Ectodermal cell (in vitro differentiated cells): ENCODE measurements around the gene KLF16.

ENCODE experiments used
- H3K27ac ChIP-seq: 2 replicates; pipeline ENCODE4 v1.7.0; 2013; ENCODE audit warnings: mild to moderate bottlenecking, low read depth, low read length; ENCODE audit not compliant: insufficient read depth, poor library complexity, severe bottlenecking
- H3K27me3 ChIP-seq: 2 replicates; pipeline ENCODE4 v1.7.0; 2013; ENCODE audit warnings: mild to moderate bottlenecking, low read length; ENCODE audit not compliant: insufficient read depth, control insufficient read depth, poor library complexity, severe bottlenecking
- H3K36me3 ChIP-seq: one replicate; pipeline ENCODE4 v1.7.0; 2013; ENCODE audit warnings: low read length; ENCODE audit not compliant: control insufficient read depth, insufficient read depth
- H3K4me1 ChIP-seq: one replicate; pipeline ENCODE4 v1.7.0; 2013; ENCODE audit warnings: low read length; ENCODE audit not compliant: control insufficient read depth, insufficient read depth
- H3K4me3 ChIP-seq: 2 replicates; pipeline ENCODE4 v1.7.0; 2013; ENCODE audit warnings: low read depth, low read length, control low read depth; ENCODE audit not compliant: insufficient read depth
- H3K9me3 ChIP-seq: 2 replicates; pipeline ENCODE4 v1.7.0; 2013; ENCODE audit warnings: mild to moderate bottlenecking, low read length, moderate library complexity; ENCODE audit not compliant: control insufficient read depth
- whole genome bisulfite sequencing, 2 experiments: methylation state at CpG; one replicate each; pipeline ENCODE4 v1.1.7; 2013; ENCODE audit warnings: missing lambda C conversion rate in 2 of 2; 5-methylcytosine and 5-hydroxymethylcytosine counted together

KLF16 gene

DNA sequence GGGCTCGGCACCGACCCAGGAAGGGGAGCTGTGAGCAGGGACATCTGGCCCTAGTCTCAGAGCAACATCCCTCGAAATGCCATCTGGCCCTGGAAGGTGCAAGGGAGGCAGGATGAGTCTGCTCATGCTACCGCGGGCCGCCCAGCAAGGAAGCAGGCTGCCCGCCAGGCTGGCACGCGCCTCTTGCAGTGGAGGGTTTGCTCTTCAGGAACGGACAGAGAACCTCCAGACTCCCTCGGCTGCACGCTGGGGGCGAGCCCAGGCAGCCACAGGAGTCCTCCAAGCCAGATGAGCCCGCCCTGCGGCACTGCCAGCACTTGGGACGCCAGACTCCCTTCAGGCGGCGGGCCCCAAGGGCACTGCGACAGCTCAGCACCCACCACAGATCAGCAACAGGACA, 41.2 kb downstream of the KLF16 start:
- Histone ChIP-seq H3K4me1 (peaks cover 11% of the 10 kb centered on the region), H3K27ac (no peak overlapping the region), H3K36me3 (peaks cover 19% of the 10 kb centered on the region), H3K27me3 (no peaks in the 10 kb centered on the region), H3K4me3 (no peak overlapping the region), H3K9me3 (no peaks in the 10 kb centered on the region)
- WGBS, 2 experiments = 93 to 96% methylated on average over 19 of the region's 19 CpGs

DNA sequence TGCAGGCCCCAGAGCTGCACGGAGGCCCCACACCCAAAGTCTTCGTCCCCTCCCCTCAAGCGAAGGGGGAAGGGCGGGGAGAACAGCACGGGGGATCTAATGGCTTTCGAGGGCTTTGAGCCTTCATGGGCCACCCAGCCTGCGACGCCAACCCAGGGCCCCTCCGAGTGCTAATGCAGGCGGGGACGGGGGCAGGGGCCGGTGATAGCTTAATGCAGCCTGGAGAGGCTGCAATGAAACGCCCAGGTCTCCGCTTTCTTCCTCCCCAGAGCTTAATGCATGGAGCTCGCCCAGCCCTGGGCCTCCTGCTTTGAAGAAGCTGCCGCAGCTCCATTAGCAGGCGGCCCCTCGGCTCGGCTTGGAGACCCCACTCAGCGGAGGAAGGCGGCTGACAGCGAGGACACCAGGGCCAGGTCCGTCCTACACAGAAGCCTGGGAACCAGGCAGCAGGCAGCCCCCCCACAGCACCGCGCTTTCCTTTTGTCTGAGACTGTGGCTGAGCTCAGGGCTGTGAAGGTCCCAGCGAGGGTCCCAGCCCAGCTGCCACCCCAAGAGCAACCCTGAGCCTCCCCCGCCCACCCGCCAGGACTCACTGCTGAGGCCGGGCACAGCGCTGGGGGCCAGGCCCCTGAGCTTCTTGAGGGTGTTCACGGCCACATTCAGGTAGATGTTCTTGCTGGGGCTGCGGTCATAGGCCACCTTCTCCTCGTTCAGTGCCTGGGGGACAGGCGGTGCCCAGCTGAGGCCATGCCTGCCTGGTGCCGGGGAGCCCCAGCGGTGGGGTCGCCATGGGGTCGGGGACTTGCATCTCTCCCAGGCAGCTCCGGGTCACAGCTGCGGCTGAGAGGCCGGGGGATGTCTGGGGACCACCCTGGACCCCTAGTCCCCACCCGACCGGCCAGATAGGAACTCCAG, 43.8 kb downstream of the KLF16 start:
- Histone ChIP-seq H3K36me3 (peaks cover 24% of the 10 kb centered on the region), H3K27ac (no peak overlapping the region), H3K4me1 (peaks cover 4% of the 10 kb centered on the region), H3K9me3 (no peaks in the 10 kb centered on the region), H3K4me3 (no peak overlapping the region), H3K27me3 (no peaks in the 10 kb centered on the region)
- whole genome bisulfite sequencing, 2 experiments = 90 to 91% methylated on average over 43 of the region's 43 CpGs

DNA sequence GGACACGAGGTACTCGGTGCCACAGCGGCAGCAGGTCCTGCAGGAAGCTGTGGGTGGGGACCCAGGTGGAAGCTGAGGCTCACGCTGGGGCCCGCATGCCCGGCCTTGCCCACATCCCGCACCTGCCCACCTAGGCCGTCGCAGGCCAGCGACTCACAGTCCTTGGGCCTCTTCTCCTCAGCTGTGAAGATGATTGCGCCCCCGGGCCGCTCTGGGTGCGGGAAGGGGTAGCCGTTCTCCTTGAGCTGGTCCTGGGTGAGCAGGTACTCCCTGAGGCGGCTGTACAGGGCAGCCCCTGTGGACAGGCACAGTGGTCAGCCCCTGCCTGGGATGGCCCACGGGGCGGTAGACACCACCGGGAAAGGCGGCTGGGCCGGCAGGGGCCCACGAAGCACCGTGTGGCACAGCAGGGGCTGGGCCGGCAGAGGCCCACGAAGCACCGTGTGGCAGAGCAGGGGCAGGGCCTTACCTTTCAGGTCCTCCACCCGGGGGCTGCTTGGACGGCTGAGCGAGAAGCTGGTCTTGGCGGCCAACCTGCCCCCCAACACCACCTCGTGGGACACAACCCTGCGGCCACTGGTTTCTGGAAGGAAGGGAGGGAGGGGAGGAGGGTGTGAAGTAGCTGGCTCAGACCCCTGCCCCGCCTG, 44.7 kb downstream of the KLF16 start:
- 95% methylated on average over 31 to 33 of the region's 33 CpGs for WGBS, 2 experiments
- H3K36me3 ChIP-seq = peaks cover 24% of the 10 kb centered on the region
- no peak overlapping the region for H3K4me3 ChIP-seq
- peaks cover 4% of the 10 kb centered on the region for H3K4me1 ChIP-seq
- H3K27ac ChIP-seq = no peak overlapping the region
- no peaks in the 10 kb centered on the region for H3K9me3 ChIP-seq
- H3K27me3 ChIP-seq = no peaks in the 10 kb centered on the region

DNA sequence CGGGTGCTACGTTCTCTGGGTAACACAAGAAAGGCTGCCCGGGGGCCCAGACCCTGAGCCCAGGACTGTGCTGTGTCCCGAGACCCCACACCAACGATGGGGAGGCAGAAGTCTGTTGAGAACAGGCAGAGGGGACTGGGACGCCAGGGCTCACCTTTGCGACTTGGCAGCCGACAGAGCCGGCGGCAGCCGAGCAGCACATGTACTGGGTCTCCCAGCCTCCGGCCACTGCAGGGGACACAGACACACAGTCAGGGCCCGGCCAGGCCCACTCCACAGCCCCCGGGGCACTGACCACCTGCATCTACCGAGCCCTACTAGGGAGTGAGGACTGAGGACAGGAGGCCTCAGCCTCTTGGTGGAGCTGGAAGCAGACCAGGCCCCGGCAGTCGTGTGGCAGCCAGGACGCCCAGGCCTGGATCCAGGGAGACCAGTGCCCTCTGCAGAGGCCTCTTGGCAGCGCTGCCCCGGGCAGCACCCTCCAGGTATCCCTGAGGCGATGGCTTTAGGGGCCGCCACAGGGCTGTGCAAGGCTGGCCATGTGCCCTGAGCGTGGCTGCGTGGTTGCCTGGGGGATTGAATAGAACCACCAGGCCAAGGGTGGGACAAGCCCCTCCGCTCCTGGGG, 45.7 kb downstream of the KLF16 start:
- Histone ChIP-seq H3K36me3 (peaks cover 24% of the 10 kb centered on the region), H3K9me3 (no peaks in the 10 kb centered on the region), H3K4me3 (no peak overlapping the region), H3K27me3 (no peaks in the 10 kb centered on the region), H3K27ac (no peak overlapping the region), H3K4me1 (peaks cover 4% of the 10 kb centered on the region)
- WGBS, 2 experiments = 95 to 96% methylated on average over 25 of the region's 25 CpGs

DNA sequence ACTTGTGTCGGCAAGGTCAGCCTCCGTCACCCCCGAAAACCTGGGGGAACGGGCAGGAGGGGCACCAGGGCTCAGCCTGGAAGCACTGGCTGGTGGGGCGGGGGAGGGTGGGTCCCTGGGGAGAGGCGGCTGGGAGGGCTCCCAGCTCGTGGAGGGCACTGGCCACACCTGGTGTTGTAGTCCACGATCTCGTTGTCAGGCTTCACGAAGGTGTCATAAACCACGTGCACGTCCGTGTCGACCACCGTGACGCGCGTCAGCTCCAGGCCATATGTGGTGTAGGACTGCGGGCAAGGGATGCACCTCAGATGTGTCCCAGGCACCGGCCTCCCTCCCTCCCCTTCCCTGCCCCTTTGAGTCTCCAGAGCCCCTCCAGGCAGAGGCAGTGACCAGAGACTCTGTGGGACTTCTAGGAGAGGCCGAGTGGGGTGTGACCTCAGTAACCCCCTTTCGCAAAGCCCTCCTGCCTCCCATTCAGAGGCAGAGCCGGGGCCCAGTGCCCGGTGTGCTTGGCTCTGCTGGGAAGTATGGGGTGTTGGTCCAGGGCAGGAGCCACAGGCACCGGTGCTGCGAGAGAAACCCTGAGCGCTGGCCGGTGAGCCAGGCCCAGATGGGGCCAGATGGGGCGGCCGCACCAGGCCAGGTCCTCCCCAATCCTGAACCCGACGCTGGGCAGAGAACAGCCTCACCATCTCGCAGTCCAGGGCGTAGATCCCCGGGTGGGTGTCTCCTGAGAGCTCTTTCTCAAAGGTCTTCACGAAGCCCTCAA, 46.7 kb downstream of the KLF16 start:
- Histone ChIP-seq H3K4me1 (peaks cover 4% of the 10 kb centered on the region), H3K9me3 (no peaks in the 10 kb centered on the region), H3K4me3 (no peak overlapping the region), H3K27me3 (peaks cover 4% of the 10 kb centered on the region), H3K36me3 (peaks cover 22% of the 10 kb centered on the region), H3K27ac (no peak overlapping the region)
- WGBS, 2 experiments = 95 to 96% methylated on average over 36 of the region's 36 CpGs

DNA sequence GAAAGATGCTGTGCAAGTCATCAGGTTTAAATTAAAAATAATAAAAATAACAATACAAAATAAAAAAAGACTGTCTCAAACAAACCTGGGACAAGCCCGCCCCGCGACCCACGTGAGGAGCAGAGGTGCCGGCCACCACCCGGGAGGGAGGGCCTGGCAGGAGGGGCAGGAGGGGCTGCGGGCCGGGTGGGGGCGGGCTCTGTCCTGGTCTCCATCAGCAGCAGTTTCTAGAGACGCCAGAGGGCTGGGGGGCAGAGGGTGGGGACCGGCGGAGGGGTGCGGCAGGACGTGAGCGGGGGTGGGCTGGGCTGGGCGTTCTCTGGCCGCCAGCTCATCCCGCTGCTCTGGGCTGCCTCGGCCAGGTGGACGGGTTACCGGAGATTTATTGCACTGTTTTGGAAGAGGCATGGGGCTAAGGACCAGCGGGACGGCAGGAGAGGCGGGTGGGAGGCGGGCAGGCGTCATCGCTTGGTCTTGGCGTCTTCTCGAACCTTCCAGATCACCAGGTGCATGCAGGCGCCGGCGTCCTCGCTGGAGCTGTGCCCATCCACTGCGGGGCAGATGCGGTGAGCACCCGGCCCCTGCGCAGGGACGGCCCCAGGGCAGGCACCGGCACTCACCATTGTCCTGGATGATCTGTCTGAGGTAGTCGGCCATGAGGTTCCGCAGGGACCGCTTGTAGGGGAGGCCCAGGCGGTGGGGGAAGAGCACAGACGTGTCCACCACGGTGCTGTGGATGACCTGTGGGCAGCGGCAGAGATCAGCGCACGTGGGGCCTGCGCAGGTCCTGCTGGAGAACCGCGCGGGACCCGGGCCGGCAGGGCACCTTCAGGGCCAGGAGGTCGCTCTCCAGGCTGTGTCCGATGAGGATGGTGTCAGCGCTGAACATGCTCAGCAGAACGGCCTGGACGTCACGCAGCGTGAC, 47.5 kb downstream of the KLF16 start:
- H3K27ac ChIP-seq = no peak overlapping the region
- H3K9me3 ChIP-seq = no peaks in the 10 kb centered on the region
- no peak overlapping the region for H3K4me3 ChIP-seq
- peaks cover 9% of the 10 kb centered on the region for H3K27me3 ChIP-seq
- WGBS, 2 experiments = 95 to 96% methylated on average over 61 of the region's 61 CpGs
- H3K36me3 ChIP-seq = peaks cover 16% of the 10 kb centered on the region
- peaks cover 4% of the 10 kb centered on the region for H3K4me1 ChIP-seq

DNA sequence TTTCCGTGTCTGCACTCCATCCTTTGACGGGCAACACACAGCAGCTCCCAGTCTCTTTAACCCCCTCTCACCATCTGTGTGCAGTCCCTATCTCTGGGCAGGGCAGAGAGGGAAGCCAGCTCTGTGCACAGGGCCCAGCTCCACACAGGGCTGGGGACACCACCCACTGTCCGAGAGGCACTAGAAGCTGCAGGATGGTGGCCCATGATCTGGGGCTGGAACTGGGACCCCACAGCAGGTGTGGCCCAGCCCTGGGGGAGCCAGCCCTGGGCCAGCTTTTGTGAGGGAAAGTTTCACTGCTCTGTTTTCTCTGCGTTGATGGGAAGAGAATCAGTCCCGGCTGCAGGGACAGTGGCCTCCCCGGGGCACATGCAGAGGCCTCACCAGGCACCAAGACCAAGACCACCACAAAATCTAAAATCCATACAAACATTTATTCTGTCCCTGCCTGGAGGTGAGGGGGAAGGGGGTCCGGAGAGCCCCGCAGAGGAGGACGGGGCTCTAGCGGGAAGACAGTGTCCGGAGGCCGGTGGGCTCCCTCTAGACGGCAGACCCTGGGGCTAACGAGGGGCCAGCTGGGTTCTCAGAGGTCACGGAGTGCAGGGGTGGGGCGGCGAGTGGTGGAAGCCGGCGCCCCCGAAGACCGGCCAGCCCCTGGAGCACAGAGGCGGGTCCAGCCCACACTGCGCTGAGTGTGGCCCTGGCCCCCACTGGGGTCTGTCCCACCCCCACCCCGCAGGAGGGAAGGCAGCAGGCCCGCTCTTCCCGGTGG, 48.4 kb downstream of the KLF16 start:
- H3K27me3 ChIP-seq = peaks cover 9% of the 10 kb centered on the region
- H3K27ac ChIP-seq = no peak overlapping the region
- H3K4me1 ChIP-seq = peaks cover 4% of the 10 kb centered on the region
- H3K9me3 ChIP-seq = no peaks in the 10 kb centered on the region
- WGBS, 2 experiments = 92 to 94% methylated on average over 23 of the region's 26 CpGs
- H3K36me3 ChIP-seq = peaks cover 14% of the 10 kb centered on the region
- no peak overlapping the region for H3K4me3 ChIP-seq

DNA sequence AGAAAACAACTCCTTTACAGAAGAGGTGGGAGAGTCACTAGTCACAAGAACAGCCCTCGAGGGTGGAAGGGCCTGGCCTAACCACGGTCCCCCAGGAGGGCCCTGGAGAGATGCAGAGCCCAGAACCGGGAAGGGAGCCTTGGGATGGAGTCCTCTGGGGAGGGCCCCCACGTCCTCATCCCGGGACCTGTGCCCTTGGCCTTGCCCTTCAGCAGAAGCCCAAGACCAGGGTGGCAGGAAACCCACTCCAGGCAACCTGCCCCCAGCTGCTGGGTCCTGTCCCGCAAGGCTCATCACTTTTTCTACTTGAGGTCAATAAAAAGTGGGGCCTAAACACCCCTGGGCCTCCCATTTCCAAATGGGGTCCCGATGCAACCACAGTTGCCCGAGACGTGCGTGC, 49.0 kb downstream of the KLF16 start:
- Histone ChIP-seq H3K27me3 (peaks cover 9% of the 10 kb centered on the region), H3K27ac (no peak overlapping the region), H3K9me3 (no peaks in the 10 kb centered on the region), H3K36me3 (peaks cover 10% of the 10 kb centered on the region), H3K4me3 (no peak overlapping the region), H3K4me1 (no peaks in the 10 kb centered on the region)
- 93 to 94% methylated on average over 10 of the region's 10 CpGs for WGBS, 2 experiments
